ENCODE results near the gene CCNY.

CCNY gene

DNA sequence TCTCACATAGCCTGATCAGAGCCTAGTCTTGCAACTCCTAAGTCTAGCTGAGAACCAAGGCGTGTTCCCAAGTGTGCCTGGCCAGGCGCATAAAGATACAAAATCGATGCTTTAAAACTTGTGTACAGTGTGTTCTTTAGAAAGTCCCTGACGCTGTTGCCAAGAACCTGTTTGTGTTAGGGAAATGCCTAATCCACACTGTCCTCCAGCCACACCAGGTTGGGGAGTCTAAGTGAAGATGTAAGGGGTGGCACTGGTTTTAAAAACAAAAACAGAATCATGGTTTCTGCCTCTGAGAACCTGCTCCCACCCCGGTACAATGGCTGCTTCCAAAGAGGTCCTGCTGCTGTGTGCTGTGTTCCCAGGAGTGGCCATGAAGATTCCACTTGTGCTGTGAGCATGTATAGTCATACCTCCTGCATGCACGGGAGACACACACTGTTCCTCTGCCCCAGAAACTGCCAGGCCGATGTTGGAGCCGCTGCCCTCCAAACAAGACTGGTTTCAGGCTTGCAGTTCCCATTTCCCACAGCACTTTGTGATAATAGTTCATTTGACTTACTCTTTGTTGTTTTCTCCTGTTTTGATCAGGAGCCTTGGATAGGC is 88.5 kb downstream of the CCNY start:
- Histone ChIP-seq H3K9ac (ENCODE audit: insufficient read length, low read depth) (no peak overlapping the region), H3K27me3 (ENCODE audit: insufficient read depth, insufficient read length) (no peaks in the 10 kb centered on the region), H3K36me3 (ENCODE audit: insufficient read depth, insufficient read length, low read length) (no peaks in the 10 kb centered on the region), H3K9me3 (ENCODE audit: insufficient read depth, low read length) (no peaks in the 10 kb centered on the region), H3K4me1 (ENCODE audit: insufficient read depth, insufficient read length) (peaks cover 2% of the 10 kb centered on the region), H3K4me3 (ENCODE audit: insufficient read length, low read depth) (no peak overlapping the region)
- TF ChIP-seq YY1 (IDR thresholded peaks at IDR 0.05; ENCODE audit: insufficient read depth, insufficient read length) (no peak), ZNF274 (IDR thresholded peaks at IDR 0.05; ENCODE audit: low read depth, low read length) (no peak)
- DNase-seq (ENCODE audit: low read depth, low spot score): no peak

DNA sequence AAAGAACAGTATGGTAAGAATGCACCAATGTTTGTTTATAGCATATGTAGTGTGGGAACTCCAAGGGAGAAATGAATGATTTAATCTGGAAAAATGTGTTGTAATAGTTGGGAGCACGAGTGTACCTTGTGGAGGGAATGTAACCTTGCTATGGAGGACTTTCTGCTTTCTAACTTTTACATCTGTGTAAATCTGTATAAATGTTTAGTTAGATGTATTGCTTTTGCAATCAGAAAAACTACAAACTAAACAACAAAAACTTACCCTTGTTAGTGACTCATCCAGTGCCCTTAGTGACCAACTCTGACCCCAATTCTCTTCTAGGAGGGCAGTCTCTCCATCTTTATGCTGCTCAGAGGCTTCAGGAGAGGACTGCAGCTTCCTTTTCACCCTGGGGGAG is 89.3 kb downstream of the CCNY start:
- H3K36me3 ChIP-seq (ENCODE audit: insufficient read depth, insufficient read length, low read length): no peaks in the 10 kb centered on the region

DNA sequence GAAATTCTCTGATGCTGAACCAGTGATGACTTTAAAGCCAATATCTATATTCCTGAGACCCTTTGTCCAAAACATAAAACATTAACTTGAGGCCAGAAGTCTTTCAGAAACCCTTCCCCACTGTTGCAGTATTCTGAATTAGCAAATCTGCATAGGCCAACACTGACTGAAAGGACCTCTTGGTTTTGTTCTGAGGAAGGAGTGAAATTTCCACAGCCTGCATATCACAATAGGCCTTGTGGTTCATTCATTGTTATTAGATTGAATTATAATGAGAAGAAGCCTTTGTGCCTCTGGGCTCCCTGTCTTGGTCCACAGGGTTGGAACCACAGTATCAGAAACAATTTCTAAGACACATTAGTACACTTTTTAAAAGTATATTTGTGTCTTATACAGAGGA is 90.3 kb downstream of the CCNY start:
- no peaks in the 10 kb centered on the region for H3K36me3 ChIP-seq (ENCODE audit: insufficient read depth, insufficient read length, low read length)
- H3K4me1 ChIP-seq (ENCODE audit: insufficient read depth, insufficient read length): no peaks in the 10 kb centered on the region
- no peak for DNase-seq (ENCODE audit: low read depth, low spot score)
- H3K27me3 ChIP-seq (ENCODE audit: insufficient read depth, insufficient read length): no peaks in the 10 kb centered on the region
- H3K9me3 ChIP-seq (ENCODE audit: insufficient read depth, low read length): no peaks in the 10 kb centered on the region
- no peak for TF ChIP-seq SUZ12 (IDR thresholded peaks at IDR 0.05; ENCODE audit: extremely low read depth, insufficient read depth, insufficient read length)
- TF ChIP-seq YY1 (IDR thresholded peaks at IDR 0.05; ENCODE audit: insufficient read depth, insufficient read length): no peak
- no peak for TF ChIP-seq ZNF274 (IDR thresholded peaks at IDR 0.05; ENCODE audit: low read depth, low read length)
- H3K9ac ChIP-seq (ENCODE audit: insufficient read length, low read depth): no peak overlapping the region
- H3K4me3 ChIP-seq (ENCODE audit: insufficient read length, low read depth): no peak overlapping the region

More for the DNA sequence above, 89.3 kb downstream of the CCNY start:
- no peak overlapping the region for H3K9ac ChIP-seq (ENCODE audit: insufficient read length, low read depth)
- TF ChIP-seq ZNF274 (IDR thresholded peaks at IDR 0.05; ENCODE audit: low read depth, low read length) (no peak), SUZ12 (IDR thresholded peaks at IDR 0.05; ENCODE audit: extremely low read depth, insufficient read depth, insufficient read length) (no peak), YY1 (IDR thresholded peaks at IDR 0.05; ENCODE audit: insufficient read depth, insufficient read length) (no peak)
- no peaks in the 10 kb centered on the region for H3K27me3 ChIP-seq (ENCODE audit: insufficient read depth, insufficient read length)
- no peak for DNase-seq (ENCODE audit: low read depth, low spot score)
- no peaks in the 10 kb centered on the region for H3K9me3 ChIP-seq (ENCODE audit: insufficient read depth, low read length)
- no peak overlapping the region for H3K4me3 ChIP-seq (ENCODE audit: insufficient read length, low read depth)
- peaks cover 2% of the 10 kb centered on the region for H3K4me1 ChIP-seq (ENCODE audit: insufficient read depth, insufficient read length)

DNA sequence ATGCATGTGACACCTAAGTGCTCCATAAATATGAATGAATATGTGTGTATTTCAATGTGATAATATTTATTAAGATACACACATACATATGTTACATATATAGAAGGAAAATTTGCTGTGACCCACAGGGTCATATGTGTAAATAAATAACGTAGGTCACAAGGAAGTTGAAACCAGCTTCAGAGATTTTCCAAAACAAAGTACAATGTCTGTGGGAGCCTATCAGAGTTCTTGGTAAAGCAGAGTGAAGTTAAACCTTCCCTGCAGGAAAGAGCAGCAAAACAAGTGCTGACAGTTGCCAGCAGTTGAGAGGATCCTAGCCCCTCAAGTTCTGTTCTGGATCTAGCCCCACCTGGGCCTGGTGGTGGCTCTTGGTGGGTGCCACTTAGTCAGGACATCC is 91.2 kb downstream of the CCNY start:
- H3K9ac ChIP-seq (ENCODE audit: insufficient read length, low read depth): no peak overlapping the region
- H3K27me3 ChIP-seq (ENCODE audit: insufficient read depth, insufficient read length): no peaks in the 10 kb centered on the region
- no peaks in the 10 kb centered on the region for H3K9me3 ChIP-seq (ENCODE audit: insufficient read depth, low read length)
- TF ChIP-seq ZNF274 (IDR thresholded peaks at IDR 0.05; ENCODE audit: low read depth, low read length): no peak
- no peak for TF ChIP-seq SUZ12 (IDR thresholded peaks at IDR 0.05; ENCODE audit: extremely low read depth, insufficient read depth, insufficient read length)
- TF ChIP-seq YY1 (IDR thresholded peaks at IDR 0.05; ENCODE audit: insufficient read depth, insufficient read length): no peak
- H3K36me3 ChIP-seq (ENCODE audit: insufficient read depth, insufficient read length, low read length): no peaks in the 10 kb centered on the region
- DNase-seq (ENCODE audit: low read depth, low spot score): no peak
- no peaks in the 10 kb centered on the region for H3K4me1 ChIP-seq (ENCODE audit: insufficient read depth, insufficient read length)
- no peak overlapping the region for H3K4me3 ChIP-seq (ENCODE audit: insufficient read length, low read depth)

- no peak for DNase-seq (ENCODE audit: low read depth, low spot score)
- H3K4me1 ChIP-seq (ENCODE audit: insufficient read depth, insufficient read length): no peaks in the 10 kb centered on the region
- H3K9ac ChIP-seq (ENCODE audit: insufficient read length, low read depth): no peak overlapping the region
- H3K27me3 ChIP-seq (ENCODE audit: insufficient read depth, insufficient read length): no peaks in the 10 kb centered on the region
- no peaks in the 10 kb centered on the region for H3K9me3 ChIP-seq (ENCODE audit: insufficient read depth, low read length)
- no peaks in the 10 kb centered on the region for H3K36me3 ChIP-seq (ENCODE audit: insufficient read depth, insufficient read length, low read length)
- TF ChIP-seq SUZ12 (IDR thresholded peaks at IDR 0.05; ENCODE audit: extremely low read depth, insufficient read depth, insufficient read length): no peak
- no peak overlapping the region for H3K4me3 ChIP-seq (ENCODE audit: insufficient read length, low read depth)
These were observed 92.2 kb downstream of the CCNY start for GRCh38 chr10:35428521-35428920.

DNA sequence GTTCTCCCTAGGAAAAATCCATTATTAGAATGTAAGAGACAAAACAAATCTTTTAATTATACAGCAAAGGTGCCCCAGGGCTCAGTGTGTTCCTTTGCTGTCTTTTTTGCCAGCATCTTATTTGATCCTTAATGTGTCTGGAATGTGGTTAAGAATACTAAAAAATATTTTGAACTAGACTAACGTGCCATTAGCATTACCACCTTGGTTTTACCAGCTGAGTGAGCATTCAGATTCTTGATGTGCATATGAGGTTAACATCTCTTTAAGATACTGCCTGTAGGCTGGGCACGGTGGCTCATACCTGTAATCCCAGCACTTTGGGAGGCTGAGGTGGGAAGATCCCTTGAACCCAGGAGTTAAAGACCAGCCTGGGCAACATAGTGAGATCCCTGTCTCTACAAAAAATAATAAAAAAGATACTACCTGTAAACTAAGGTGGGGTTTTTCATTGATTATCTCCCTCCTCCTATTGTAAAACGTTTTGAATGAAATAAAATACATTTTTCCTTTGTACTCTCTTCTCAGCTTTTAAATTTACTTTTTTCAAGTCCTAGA is 96.6 kb downstream of the CCNY start:
- DNase-seq (ENCODE audit: low read depth, low spot score): no peak
- H3K4me1 ChIP-seq (ENCODE audit: insufficient read depth, insufficient read length): no peaks in the 10 kb centered on the region
- H3K36me3 ChIP-seq (ENCODE audit: insufficient read depth, insufficient read length, low read length): peaks cover 2% of the 10 kb centered on the region
- TF ChIP-seq ZNF274 (IDR thresholded peaks at IDR 0.05; ENCODE audit: low read depth, low read length) (no peak), YY1 (IDR thresholded peaks at IDR 0.05; ENCODE audit: insufficient read depth, insufficient read length) (no peak)
- no peaks in the 10 kb centered on the region for H3K27me3 ChIP-seq (ENCODE audit: insufficient read depth, insufficient read length)
- H3K4me3 ChIP-seq (ENCODE audit: insufficient read length, low read depth): no peak overlapping the region
- H3K9ac ChIP-seq (ENCODE audit: insufficient read length, low read depth): no peak overlapping the region
- H3K9me3 ChIP-seq (ENCODE audit: insufficient read depth, low read length): no peaks in the 10 kb centered on the region

DNA sequence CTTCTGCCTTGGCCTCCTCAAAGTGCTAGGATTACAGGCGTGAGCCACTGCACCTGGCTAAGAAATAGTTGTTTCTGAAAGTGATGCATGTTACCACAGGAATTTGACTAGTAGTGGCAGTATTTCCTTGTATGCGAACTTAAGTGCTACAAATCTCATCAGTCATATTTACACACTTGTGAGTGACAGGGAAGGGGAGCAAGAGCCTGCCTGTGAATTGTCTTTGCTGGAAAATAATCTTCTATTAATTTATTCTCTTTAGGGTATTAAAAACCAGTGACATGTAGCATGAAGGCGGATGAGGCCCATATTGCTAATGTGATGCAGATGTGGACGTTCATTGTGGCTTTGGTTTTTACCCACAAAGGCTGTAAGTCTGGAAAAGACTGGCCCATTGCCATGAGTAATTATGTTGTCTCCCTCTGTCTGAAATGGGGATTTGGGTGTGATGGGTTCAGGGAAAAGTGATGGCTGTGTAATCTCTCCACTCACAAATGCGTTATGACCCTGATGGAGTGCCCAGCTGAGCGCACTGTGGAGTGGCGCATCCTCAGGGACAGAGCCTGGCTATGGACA is 97.6 kb downstream of the CCNY start:
- no peaks in the 10 kb centered on the region for H3K9me3 ChIP-seq (ENCODE audit: insufficient read depth, low read length)
- no peak for DNase-seq (ENCODE audit: low read depth, low spot score)
- H3K36me3 ChIP-seq (ENCODE audit: insufficient read depth, insufficient read length, low read length): peaks cover 2% of the 10 kb centered on the region

More for the DNA sequence above, 97.6 kb downstream of the CCNY start:
- Histone ChIP-seq H3K4me1 (ENCODE audit: insufficient read depth, insufficient read length) (no peaks in the 10 kb centered on the region), H3K4me3 (ENCODE audit: insufficient read length, low read depth) (no peak overlapping the region), H3K9ac (ENCODE audit: insufficient read length, low read depth) (no peak overlapping the region), H3K27me3 (ENCODE audit: insufficient read depth, insufficient read length) (no peaks in the 10 kb centered on the region)
- TF ChIP-seq ZNF274 (IDR thresholded peaks at IDR 0.05; ENCODE audit: low read depth, low read length) (no peak), YY1 (IDR thresholded peaks at IDR 0.05; ENCODE audit: insufficient read depth, insufficient read length) (no peak), SUZ12 (IDR thresholded peaks at IDR 0.05; ENCODE audit: extremely low read depth, insufficient read depth, insufficient read length) (no peak)
